BLaER1 treated with 17β-estradiol and CSF1 and Interleukin-3, amounts not matched to agents 10 nM and 100 nM (cell line): ENCODE measurements around the gene HNMT.
A peak's percentile ranks its signal among the peaks of the same experiment; 100 is the strongest.
"Not testable (repeated sequence)": the region's sequence is repeated elsewhere in the genome, so short reads cannot be mapped to it uniquely, and the experiment has no call there.

Experiments used
- H3K27ac ChIP-seq, 11 experiments: shearing (Covaris generic); formaldehyde crosslinking; 2 replicates each; pipeline ENCODE4 v1.8.1; 2022
- H3K27me3 ChIP-seq, 11 experiments: shearing (Covaris generic); formaldehyde crosslinking; 2 replicates each; pipeline ENCODE4 v1.8.1; 2022
- H3K36me3 ChIP-seq, 11 experiments: shearing (Covaris generic); formaldehyde crosslinking; 2 replicates each; pipeline ENCODE4 v1.8.1; 2022
- H3K4me1 ChIP-seq, 10 experiments: shearing (Covaris generic); formaldehyde crosslinking; 2 replicates each; pipeline ENCODE4 v1.8.1; 2022
- H3K4me2 ChIP-seq, 11 experiments: shearing (Covaris generic); formaldehyde crosslinking; 2 replicates each; pipeline ENCODE4 v1.8.1; 2022
- H3K4me3 ChIP-seq, 10 experiments: shearing (Covaris generic); formaldehyde crosslinking; 2 replicates each; pipeline ENCODE4 v1.8.1; 2022
- H3K9ac ChIP-seq, 11 experiments: shearing (Covaris generic); formaldehyde crosslinking; 2 replicates each; pipeline ENCODE4 v1.8.1; 2022
- H3K9me3 ChIP-seq, 11 experiments: shearing (Covaris generic); formaldehyde crosslinking; replicated peaks in 1 of 11; 2 replicates each; pipeline ENCODE4 v1.8.1; 2022
- H4K20me1 ChIP-seq, 11 experiments: shearing (Covaris generic); formaldehyde crosslinking; 2 replicates each; pipeline ENCODE4 v1.8.1; 2022
- Cebpa-rat ChIP-seq, 11 experiments: shearing (Covaris generic); IDR thresholded peaks; 2 replicates each; pipeline ENCODE4 v1.8.1; 2022

Gene HNMT

GRCh38 chr2:138037090-138037489 lies 72.8 kb downstream of the HNMT start:
- H3K27me3 ChIP-seq: no peaks in the 10 kb centered on the region
- no peaks in the 10 kb centered on the region for H3K36me3 ChIP-seq
- H3K4me3 ChIP-seq: no peak overlapping the region
- H3K4me2 ChIP-seq: peak overlapping the region in 3 of 11 experiments; percentile 28 to 56 (median 45); a peak in 5 of 22 replicates
- H3K4me1 ChIP-seq: peaks cover 0 to 44% (median 0%) of the 10 kb centered on the region in 10 experiments; a peak in 6 of 20 replicates
- no peak for TF ChIP-seq Cebpa-rat (IDR thresholded peaks at IDR 0.05)
- H3K27ac ChIP-seq: no peak overlapping the region
- H4K20me1 ChIP-seq: no peaks in the 10 kb centered on the region
- no peaks in the 10 kb centered on the region for H3K9me3 ChIP-seq
- H3K9ac ChIP-seq: no peak overlapping the region

GRCh38 chr2:138040616-138041015 lies 76.3 kb downstream of the HNMT start:
- no peaks in the 10 kb centered on the region for H3K9me3 ChIP-seq
- 0 out of 22 replicates have a peak overlapping the region, but pooled peaks of 1 of the 11 experiments have one; percentile 11 for H3K4me2 ChIP-seq
- no peak overlapping the region for H3K27ac ChIP-seq
- no peak overlapping the region for H3K4me3 ChIP-seq
- H3K27me3 ChIP-seq: no peaks in the 10 kb centered on the region
- H3K9ac ChIP-seq: no peak overlapping the region
- peaks cover 0 to 35% (median 0%) of the 10 kb centered on the region in 10 experiments; a peak in 6 of 20 replicates for H3K4me1 ChIP-seq
- no peaks in the 10 kb centered on the region for H4K20me1 ChIP-seq
- no peak for TF ChIP-seq Cebpa-rat (IDR thresholded peaks at IDR 0.05)
- no peaks in the 10 kb centered on the region for H3K36me3 ChIP-seq

GRCh38 chr2:138042311-138042710 lies 78.0 kb downstream of the HNMT start:
- no peak overlapping the region for H3K27ac ChIP-seq
- no peaks in the 10 kb centered on the region for H3K36me3 ChIP-seq
- no peak overlapping the region for H3K9ac ChIP-seq
- TF ChIP-seq Cebpa-rat (IDR thresholded peaks at IDR 0.05): no peak
- H3K9me3 ChIP-seq: no peaks in the 10 kb centered on the region
- H3K4me3 ChIP-seq: no peak overlapping the region
- H3K4me1 ChIP-seq: peaks cover 0 to 18% (median 0%) of the 10 kb centered on the region in 10 experiments; a peak in 4 of 20 replicates
- no peaks in the 10 kb centered on the region for H3K27me3 ChIP-seq
- H4K20me1 ChIP-seq: no peaks in the 10 kb centered on the region
- H3K4me2 ChIP-seq: peak overlapping the region in 2 of 11 experiments; percentile 26 to 31; a peak in 4 of 22 replicates

GRCh38 chr2:138043588-138043987 lies 79.3 kb downstream of the HNMT start:
- peaks cover 0 to 21% (median 0%) of the 10 kb centered on the region in 10 experiments; a peak in 2 of 20 replicates for H3K4me1 ChIP-seq
- H3K36me3 ChIP-seq, H3K27me3 ChIP-seq, H3K4me2 ChIP-seq, H3K27ac ChIP-seq, H3K9me3 ChIP-seq, H4K20me1 ChIP-seq, H3K9ac ChIP-seq, H3K4me3 ChIP-seq: not testable (repeated sequence)

- Histone ChIP-seq H3K36me3 (no peaks in the 10 kb centered on the region), H3K4me2 (peak overlapping the region in 1 of 11 experiments; percentile 36; a peak in 3 of 22 replicates), H4K20me1 (no peaks in the 10 kb centered on the region), H3K9me3 (no peaks in the 10 kb centered on the region), H3K27ac (no peak overlapping the region), H3K4me3 (no peak overlapping the region), H3K27me3 (no peaks in the 10 kb centered on the region), H3K9ac (no peak overlapping the region), H3K4me1 (peaks cover 0 to 46% (median 0%) of the 10 kb centered on the region in 10 experiments; a peak in 7 of 20 replicates)
- TF ChIP-seq Cebpa-rat (IDR thresholded peaks at IDR 0.05): no peak
Observed at GRCh38 chr2:138058427-138058826, 94.2 kb downstream of the HNMT start.

- peak overlapping the region in 3 of 11 experiments; percentile 36 to 48 (median 46); a peak in 5 of 22 replicates for H3K27ac ChIP-seq
- no peaks in the 10 kb centered on the region for H3K36me3 ChIP-seq
- no peak overlapping the region for H3K4me3 ChIP-seq
- peaks cover 0 to 39% (median 0%) of the 10 kb centered on the region in 10 experiments; a peak in 7 of 20 replicates for H3K4me1 ChIP-seq
- H3K9ac ChIP-seq: no peak overlapping the region
- H3K4me2 ChIP-seq: peak overlapping the region in 4 of 11 experiments; percentile 26 to 58 (median 35); a peak in 6 of 22 replicates
- H3K9me3 ChIP-seq: no peaks in the 10 kb centered on the region
- H4K20me1 ChIP-seq: no peaks in the 10 kb centered on the region
- TF ChIP-seq Cebpa-rat (IDR thresholded peaks at IDR 0.05): no peak
- H3K27me3 ChIP-seq: no peaks in the 10 kb centered on the region
Observed at GRCh38 chr2:138059487-138060300, 95.4 kb downstream of the HNMT start.

- Histone ChIP-seq H3K27me3 (no peaks in the 10 kb centered on the region), H3K9ac (no peak overlapping the region), H3K27ac (peak overlapping the region in 3 of 11 experiments; percentile 36 to 48 (median 46); a peak in 2 of 22 replicates), H3K4me1 (peaks cover 0 to 39% (median 0%) of the 10 kb centered on the region in 10 experiments; a peak in 7 of 20 replicates), H3K4me2 (peak overlapping the region in 4 of 11 experiments; percentile 26 to 58 (median 35); a peak in 6 of 22 replicates), H3K36me3 (no peaks in the 10 kb centered on the region), H3K9me3 (no peaks in the 10 kb centered on the region), H4K20me1 (no peaks in the 10 kb centered on the region), H3K4me3 (no peak overlapping the region)
- no peak for TF ChIP-seq Cebpa-rat (IDR thresholded peaks at IDR 0.05)
Observed at GRCh38 chr2:138060301-138060635, 96.0 kb downstream of the HNMT start.

- H3K4me3 ChIP-seq: no peak overlapping the region
- H3K4me1 ChIP-seq: peaks cover 0 to 39% (median 0%) of the 10 kb centered on the region in 10 experiments; a peak in 7 of 20 replicates
- H3K36me3 ChIP-seq: no peaks in the 10 kb centered on the region
- H4K20me1 ChIP-seq: no peaks in the 10 kb centered on the region
- no peak overlapping the region for H3K4me2 ChIP-seq
- H3K27me3 ChIP-seq: no peaks in the 10 kb centered on the region
- no peak overlapping the region for H3K27ac ChIP-seq
- no peak overlapping the region for H3K9ac ChIP-seq
- H3K9me3 ChIP-seq: no peaks in the 10 kb centered on the region
- TF ChIP-seq Cebpa-rat (IDR thresholded peaks at IDR 0.05): no peak
Observed at GRCh38 chr2:138061961-138062360, 97.7 kb downstream of the HNMT start.

GRCh38 chr2:138063181-138063580 lies 98.9 kb downstream of the HNMT start:
- H3K9me3 ChIP-seq: no peaks in the 10 kb centered on the region
- H3K4me2 ChIP-seq: no peak overlapping the region
- TF ChIP-seq Cebpa-rat (IDR thresholded peaks at IDR 0.05): no peak
- H3K4me1 ChIP-seq: peaks cover 0 to 38% (median 0%) of the 10 kb centered on the region in 10 experiments; a peak in 7 of 20 replicates
- no peaks in the 10 kb centered on the region for H3K36me3 ChIP-seq
- no peak overlapping the region for H3K4me3 ChIP-seq
- H3K27me3 ChIP-seq: no peaks in the 10 kb centered on the region
- no peak overlapping the region for H3K9ac ChIP-seq
- H3K27ac ChIP-seq: no peak overlapping the region
- no peaks in the 10 kb centered on the region for H4K20me1 ChIP-seq
